AG10803 (cell line): ENCODE data around the gene RAB32.
"Not testable (repeated sequence)": the region's sequence is repeated elsewhere in the genome, so short reads cannot be mapped to it uniquely, and the experiment has no call there.

Experiments
- DNase-seq: peaks from one replicate; pipeline ENCODE4 v3.0.0; 2010; ENCODE audit warnings: low read depth
- H3K4me3 ChIP-seq: 2 replicates; pipeline ENCODE4 v1.5.1; 2011; ENCODE audit warnings: mild to moderate bottlenecking, low read length, control low read depth
- TF ChIP-seq, protein P1 (sequence below): conservative IDR thresholded peaks from 2 replicates; pipeline ENCODE4 v1.5.1; 2011; ENCODE audit warnings: mild to moderate bottlenecking, low read length, control low read depth, inconsistent platforms

The RAB32 gene

DNA sequence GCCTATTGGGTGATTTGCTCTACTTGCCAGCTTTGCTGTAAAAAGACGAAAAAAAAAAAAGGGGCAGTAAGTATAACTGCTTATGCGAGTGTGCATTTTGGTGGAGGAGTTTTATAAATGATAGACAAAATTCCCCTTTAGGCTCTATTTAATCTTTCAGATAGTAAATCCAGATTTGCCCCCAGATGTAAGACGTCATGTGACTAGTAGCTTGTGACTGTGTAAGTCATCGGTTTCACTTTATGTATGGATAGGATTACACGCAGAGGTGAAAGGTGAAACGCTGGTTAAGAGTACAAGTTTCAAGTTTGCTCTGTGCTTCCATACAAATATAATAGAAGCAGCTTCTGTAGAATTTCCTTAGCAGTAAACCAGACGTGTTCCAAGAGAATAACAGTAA, 7.9 kb downstream of the RAB32 start:
- H3K4me3 ChIP-seq: no peak overlapping the region
- TF ChIP-seq, protein P1, sequence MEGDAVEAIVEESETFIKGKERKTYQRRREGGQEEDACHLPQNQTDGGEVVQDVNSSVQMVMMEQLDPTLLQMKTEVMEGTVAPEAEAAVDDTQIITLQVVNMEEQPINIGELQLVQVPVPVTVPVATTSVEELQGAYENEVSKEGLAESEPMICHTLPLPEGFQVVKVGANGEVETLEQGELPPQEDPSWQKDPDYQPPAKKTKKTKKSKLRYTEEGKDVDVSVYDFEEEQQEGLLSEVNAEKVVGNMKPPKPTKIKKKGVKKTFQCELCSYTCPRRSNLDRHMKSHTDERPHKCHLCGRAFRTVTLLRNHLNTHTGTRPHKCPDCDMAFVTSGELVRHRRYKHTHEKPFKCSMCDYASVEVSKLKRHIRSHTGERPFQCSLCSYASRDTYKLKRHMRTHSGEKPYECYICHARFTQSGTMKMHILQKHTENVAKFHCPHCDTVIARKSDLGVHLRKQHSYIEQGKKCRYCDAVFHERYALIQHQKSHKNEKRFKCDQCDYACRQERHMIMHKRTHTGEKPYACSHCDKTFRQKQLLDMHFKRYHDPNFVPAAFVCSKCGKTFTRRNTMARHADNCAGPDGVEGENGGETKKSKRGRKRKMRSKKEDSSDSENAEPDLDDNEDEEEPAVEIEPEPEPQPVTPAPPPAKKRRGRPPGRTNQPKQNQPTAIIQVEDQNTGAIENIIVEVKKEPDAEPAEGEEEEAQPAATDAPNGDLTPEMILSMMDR: no peak
- DNase-seq: no peak

DNA sequence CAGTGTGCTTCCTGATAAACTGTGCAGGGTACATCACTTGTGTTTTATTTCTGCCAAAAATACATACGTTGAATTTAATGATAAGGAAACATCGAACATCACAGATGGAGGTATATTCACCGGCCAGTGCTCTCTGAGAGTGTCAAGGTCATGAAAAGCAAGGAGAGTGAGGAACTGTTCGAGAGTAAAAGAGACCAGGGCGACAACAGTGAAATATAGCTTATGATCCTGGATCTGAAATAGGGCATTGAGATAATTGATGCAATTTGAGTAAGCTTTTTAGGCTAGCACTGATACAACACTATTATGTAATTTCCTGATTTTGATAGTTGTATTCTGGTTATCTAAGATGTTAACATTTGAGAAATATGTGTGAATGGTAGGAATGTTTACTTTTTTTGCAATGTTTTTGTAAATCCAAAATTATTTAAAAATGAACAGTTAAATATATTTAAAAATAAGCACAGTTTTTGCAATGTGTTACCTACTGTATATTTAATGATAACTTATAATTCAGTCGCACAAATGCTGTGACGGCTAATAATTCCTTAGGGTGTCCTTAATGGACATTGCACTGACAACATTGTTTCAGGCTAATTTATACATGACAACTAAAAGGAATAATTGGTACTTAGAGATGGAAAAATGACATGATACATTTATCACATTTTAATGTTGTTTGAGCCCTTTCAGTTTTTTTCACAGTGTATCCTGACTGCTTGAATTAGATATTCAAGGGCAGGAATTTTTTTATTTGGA, 9.9 kb downstream of the RAB32 start:
- TF ChIP-seq, protein P1: no peak
- no peak for DNase-seq
- no peak overlapping the region for H3K4me3 ChIP-seq

DNA sequence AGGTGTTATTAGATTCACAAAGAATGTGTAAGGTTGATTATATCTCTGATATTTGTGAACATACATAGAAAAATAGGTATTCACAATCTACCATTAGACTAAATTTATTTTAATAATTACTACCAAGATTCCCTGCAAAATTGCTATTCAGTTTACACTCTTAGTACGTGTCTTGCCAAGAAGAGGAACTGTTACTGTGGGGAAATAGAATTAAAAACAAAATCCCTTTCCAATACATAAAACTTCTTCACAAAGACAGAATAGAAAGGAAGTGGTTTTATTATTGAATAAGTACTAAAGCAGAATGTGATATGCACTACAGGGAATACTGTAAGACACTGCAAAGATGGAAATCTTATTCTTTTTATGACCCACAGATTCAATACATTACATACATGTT, 17.0 kb downstream of the RAB32 start:
- no peak for DNase-seq
- H3K4me3 ChIP-seq: no peak overlapping the region
- TF ChIP-seq, protein P1: no peak

DNA sequence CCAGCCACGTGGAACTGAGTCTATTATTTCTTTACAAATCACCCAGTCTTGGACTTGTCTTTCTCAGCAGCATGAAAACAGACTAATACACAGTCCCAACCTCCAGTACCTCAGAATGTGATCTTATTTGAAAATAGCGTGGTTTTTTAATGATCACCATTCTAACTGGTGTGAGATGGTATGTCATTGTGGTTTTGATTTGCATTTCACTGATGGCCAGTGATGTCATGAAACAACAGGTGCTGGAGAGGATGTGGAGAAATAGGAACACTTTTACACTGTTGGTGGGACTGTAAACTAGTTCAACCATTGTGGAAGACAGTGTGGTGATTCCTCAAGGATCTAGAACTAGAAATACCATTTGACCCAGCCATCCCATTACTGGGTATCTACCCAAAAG, 23.0 kb downstream of the RAB32 start:
- not testable (repeated sequence) for DNase-seq, H3K4me3 ChIP-seq

DNA sequence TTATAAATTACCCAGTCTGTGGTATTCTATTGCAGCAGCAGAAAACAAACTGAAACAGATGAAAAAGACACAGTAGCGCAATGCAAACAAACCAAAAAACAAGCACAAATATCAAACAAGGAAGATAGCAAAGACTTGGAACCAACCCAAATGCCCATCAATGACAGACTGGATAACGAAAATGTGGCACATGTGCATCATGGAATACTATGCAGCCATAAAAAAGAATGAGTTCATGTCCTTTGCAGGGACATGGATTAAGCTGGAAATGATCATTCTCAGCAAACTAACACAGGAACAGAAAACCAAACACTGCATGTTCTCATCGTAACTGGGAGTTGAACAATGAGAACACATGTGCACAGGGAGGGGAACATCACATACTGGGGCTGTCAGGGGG, 25.0 kb downstream of the RAB32 start:
- DNase-seq, H3K4me3 ChIP-seq: not testable (repeated sequence)

DNA sequence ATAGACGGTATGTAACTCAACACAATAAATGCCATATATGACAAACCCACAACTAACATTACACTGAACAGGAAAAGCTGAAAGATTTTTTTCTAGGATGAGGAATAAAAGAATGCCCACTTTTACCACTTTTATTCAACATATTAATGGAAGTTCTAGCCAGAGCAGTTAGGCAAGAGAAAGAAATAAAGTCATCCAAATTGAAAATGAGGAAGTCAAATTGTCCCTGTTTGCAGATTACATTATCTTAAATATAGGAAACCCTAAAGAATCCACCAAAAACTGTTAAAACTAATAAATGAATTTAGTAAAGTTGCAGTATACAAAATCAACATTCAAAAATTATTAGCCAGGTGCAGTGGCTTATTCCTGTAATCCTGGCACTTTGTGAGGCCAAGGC, 30.6 kb downstream of the RAB32 start:
- TF ChIP-seq, protein P1: no peak
- DNase-seq: no peak
- H3K4me3 ChIP-seq: no peak overlapping the region

DNA sequence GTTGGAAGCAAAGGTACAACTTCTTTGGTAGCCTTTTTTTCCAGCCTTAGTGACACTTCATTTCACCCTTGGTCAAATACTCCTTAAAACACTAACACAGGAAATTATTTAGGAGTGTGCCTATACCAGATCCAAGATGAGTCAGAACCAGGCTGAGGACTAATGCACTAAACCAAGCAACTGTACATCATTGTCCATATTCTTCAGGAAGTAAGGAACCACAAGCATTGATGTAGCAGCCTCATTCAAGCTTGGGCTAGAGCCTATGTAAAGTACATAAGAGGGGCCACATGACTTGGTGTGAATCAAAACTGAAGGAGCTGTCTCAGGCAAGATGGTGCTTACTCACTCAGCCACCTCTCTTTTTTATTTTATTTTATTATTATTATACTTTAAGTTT, 34.4 kb downstream of the RAB32 start:
- no peak overlapping the region for H3K4me3 ChIP-seq
- no peak for DNase-seq
- TF ChIP-seq, protein P1: no peak

DNA sequence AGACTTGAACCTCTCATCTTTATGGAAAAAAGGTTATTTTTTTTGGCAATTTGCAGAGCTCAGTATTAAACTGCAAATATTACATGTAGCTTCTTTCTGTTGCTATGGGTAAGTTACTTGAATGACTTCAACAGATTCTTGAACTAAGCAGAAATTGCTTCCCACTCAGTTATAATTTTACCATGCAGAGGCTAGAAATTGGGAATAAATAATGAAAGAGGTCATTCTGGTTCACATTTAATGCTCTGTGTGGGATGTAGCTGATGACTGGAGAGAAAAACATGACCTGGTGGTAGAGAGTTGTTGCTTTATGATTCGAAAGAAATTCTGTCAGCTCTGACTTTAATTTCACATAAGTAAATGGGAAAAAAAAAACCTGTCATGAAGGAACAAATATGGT, 38.3 kb downstream of the RAB32 start:
- H3K4me3 ChIP-seq: no peak overlapping the region
- DNase-seq: no peak
- TF ChIP-seq, protein P1: no peak
